ENCODE data around the gene ATP4A. TPM values are rescaled to one million over a fixed set of nuclear protein-coding genes. Genes with fewer than 3 reads are reported as not detected.

ATP4A gene
- total RNA-seq, 4 donors from 2014 or later = not detected

DNA sequence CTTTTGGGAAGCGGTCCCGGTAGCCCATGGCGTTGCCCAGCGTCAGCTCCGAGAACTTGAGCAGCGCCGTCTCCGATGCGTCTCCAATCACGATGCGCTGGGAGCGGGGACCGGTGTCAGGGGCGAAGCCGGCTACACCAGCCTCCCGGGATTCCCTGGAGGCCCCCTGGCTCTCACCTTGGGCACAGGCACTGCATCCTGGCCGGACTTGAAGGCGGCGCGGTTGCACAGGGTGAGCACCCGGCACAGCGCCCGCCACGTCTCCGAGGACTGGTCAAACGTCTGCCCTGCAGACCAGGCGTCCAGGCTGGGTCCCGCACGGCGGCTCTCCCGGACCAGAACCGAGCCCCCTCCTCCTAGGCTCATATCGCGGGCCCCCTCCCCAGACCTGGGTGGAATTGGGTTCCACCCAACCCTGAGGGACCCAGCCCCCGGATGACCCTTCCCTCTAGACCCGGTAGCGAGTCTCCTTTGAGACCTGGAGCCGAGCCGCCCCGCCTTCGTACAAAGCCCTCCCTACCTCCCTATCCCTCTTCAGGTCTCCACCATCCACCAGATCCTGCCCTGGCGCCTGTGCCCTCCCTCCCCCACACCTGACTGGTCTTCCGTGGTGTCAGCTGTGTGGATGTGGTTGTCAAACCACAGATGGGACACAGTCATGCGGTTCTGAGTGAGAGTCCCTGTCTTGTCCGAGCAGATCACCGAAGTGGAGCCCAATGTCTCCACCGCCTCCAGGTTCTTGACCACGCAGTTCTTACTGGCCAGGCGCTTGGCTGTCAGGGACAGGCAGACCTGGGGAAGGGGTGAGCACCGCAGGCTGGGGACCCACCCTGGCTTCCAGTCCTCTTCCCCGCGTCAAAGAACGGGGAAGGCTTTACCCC is 4.8 kb downstream of the ATP4A start:
- no peak for DNase-seq
- Histone ChIP-seq H3K27ac (no peak overlapping the region), H3K4me3 (peak overlapping the region in 1 of 4 donors; percentile 37), H3K36me3 (no peaks in the 10 kb centered on the region), H3K9me3 (no peaks in the 10 kb centered on the region), H3K4me1 (peaks cover 0 to 12% (median 9%) of the 10 kb centered on the region in 4 donors), H3K27me3 (peaks cover 48% of the 10 kb centered on the region)
- intact Hi-C loops (cut with DNase I; ENCODE audit: low total_unique reads) = no loop called here
- TF ChIP-seq POLR2AphosphoS5 (IDR thresholded peaks at IDR 0.05) = no peak
- TF ChIP-seq, protein P1, sequence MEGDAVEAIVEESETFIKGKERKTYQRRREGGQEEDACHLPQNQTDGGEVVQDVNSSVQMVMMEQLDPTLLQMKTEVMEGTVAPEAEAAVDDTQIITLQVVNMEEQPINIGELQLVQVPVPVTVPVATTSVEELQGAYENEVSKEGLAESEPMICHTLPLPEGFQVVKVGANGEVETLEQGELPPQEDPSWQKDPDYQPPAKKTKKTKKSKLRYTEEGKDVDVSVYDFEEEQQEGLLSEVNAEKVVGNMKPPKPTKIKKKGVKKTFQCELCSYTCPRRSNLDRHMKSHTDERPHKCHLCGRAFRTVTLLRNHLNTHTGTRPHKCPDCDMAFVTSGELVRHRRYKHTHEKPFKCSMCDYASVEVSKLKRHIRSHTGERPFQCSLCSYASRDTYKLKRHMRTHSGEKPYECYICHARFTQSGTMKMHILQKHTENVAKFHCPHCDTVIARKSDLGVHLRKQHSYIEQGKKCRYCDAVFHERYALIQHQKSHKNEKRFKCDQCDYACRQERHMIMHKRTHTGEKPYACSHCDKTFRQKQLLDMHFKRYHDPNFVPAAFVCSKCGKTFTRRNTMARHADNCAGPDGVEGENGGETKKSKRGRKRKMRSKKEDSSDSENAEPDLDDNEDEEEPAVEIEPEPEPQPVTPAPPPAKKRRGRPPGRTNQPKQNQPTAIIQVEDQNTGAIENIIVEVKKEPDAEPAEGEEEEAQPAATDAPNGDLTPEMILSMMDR (IDR thresholded peaks at IDR 0.05) = no peak
- TF ChIP-seq EP300 (IDR thresholded peaks at IDR 0.05; ENCODE audit: low read depth) = no peak
- no peak for TF ChIP-seq POLR2A (IDR thresholded peaks at IDR 0.05)
- in situ Hi-C loops (cut with MboI; ENCODE audit: low pct_ligation_motif_present in 1 of 4, low pct_unique_long_range_greater_than_20kb in 1 of 4, low sequenced_read_pairs in 3 of 4) = no loop called here
- WGBS, 2 donors (ENCODE audit: low coverage in 1 of 2) = 57 to 90% methylated on average over 2 to 33 of the region's 53 CpGs

DNA sequence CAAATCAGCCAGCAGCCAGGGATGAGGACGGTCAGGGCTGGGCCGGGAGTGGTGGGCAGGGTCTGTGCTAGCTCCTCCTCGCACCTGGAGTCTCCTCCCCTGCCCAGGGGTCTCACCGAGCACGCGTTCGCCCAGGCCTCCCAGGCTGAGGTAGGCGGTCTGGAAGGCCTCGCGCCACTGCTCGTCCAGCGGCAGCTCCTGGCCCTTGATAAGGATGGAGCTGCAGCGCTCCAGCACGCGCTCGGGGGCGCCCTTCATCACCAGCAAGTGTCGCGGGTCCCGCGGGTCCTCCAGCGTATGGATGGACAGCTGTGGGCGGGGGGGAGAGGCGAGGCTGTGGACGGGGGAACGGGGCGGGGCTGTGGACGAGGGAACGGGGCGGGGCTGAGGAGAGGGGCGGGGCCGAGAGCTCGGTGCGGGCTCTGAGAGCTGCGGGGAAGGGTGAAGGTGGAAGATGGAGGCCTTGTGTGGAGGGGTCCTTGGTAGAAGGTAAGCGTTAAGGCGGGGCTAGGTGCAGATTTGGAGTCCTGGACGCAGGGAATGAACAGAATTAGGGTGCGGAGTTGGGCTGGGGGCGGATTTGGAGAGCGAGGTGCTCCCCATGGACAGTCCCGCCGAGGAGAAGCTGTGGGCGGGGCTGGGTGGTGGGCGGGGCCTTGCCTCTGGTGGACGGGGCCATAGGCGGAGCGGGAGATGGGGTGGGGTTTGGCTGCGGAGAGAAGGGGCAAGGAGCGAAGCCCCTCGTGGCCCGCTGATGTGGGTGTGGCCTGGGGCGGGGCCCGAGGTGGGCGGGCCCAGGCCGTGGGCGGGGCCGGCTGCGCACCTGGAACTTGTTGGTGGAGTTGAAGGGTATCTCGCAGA is 5.7 kb downstream of the ATP4A start:
- peak overlapping the region in 1 of 4 donors; percentile 37 for H3K4me3 ChIP-seq
- H3K27me3 ChIP-seq = peaks cover 48% of the 10 kb centered on the region
- no peaks in the 10 kb centered on the region for H3K9me3 ChIP-seq
- H3K27ac ChIP-seq = no peak overlapping the region
- TF ChIP-seq EP300 (IDR thresholded peaks at IDR 0.05; ENCODE audit: low read depth) (no peak), POLR2AphosphoS5 (IDR thresholded peaks at IDR 0.05) (no peak), POLR2A (IDR thresholded peaks at IDR 0.05) (no peak)
- TF ChIP-seq, protein P1 (IDR thresholded peaks at IDR 0.05) = no peak
- DNase-seq = peak; percentile 50
- intact Hi-C loops (cut with DNase I; ENCODE audit: low total_unique reads) (no loop called here), in situ Hi-C loops (cut with MboI; ENCODE audit: low pct_ligation_motif_present in 1 of 4, low pct_unique_long_range_greater_than_20kb in 1 of 4, low sequenced_read_pairs in 3 of 4) (no loop called here)
- peaks cover 0 to 12% (median 9%) of the 10 kb centered on the region in 4 donors for H3K4me1 ChIP-seq
- 10 to 16% methylated on average over 4 to 56 of the region's 60 CpGs for WGBS, 2 donors (ENCODE audit: low coverage in 1 of 2)
- no peaks in the 10 kb centered on the region for H3K36me3 ChIP-seq

DNA sequence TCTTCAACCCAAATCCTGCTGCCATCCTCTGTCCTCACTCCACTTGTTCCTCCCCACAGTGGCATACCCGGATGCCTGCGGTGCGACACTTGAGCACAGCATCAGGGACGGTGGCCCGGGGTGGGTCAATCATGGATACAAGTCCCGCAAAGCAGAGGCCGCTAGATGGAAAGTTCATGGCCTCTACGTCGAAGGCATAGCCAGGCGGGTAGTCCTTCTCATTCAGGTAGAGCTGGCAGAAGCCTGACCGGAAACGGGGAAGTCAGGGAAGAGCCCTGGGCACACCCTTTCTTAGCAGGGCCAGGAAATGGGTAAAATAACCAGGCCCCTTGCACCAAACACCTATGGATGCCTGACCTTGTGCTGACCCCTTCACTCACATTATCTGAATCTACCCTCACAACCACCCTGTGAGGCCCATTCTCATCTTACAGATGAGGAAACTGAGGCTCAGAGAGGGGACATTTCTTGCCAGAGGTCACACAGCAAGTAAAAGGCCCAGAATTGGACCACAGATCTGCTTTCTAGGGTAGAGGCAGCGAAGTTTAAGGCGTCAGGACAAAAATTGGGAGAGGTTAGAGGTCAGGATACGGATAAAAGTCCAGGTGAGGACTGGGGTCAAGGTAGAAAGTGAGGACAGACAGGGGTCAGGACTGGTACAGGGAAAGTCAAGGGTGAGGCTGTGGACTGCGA is 6.5 kb downstream of the ATP4A start:
- Histone ChIP-seq H3K36me3 (no peaks in the 10 kb centered on the region), H3K4me3 (no peak overlapping the region), H3K4me1 (peaks cover 0 to 12% (median 9%) of the 10 kb centered on the region in 4 donors), H3K27me3 (peaks cover 47% of the 10 kb centered on the region), H3K9me3 (no peaks in the 10 kb centered on the region), H3K27ac (no peak overlapping the region)
- no peak for DNase-seq
- intact Hi-C loops (cut with DNase I; ENCODE audit: low total_unique reads) = no loop called here
- 82 to 84% methylated on average over 16 of the region's 16 CpGs for WGBS, 2 donors (ENCODE audit: low coverage in 1 of 2)
- TF ChIP-seq, protein P1 (IDR thresholded peaks at IDR 0.05) = no peak
- no peak for TF ChIP-seq EP300 (IDR thresholded peaks at IDR 0.05; ENCODE audit: low read depth)
- TF ChIP-seq POLR2AphosphoS5 (IDR thresholded peaks at IDR 0.05) = no peak
- TF ChIP-seq POLR2A (IDR thresholded peaks at IDR 0.05) = no peak
- in situ Hi-C loops (cut with MboI; ENCODE audit: low pct_ligation_motif_present in 1 of 4, low pct_unique_long_range_greater_than_20kb in 1 of 4, low sequenced_read_pairs in 3 of 4) = no loop called here

Measured in transverse colon (tissue), 4 donors.